ENCODE data around the gene TRIM26. TPM values are rescaled to one million over a fixed set of nuclear protein-coding genes. Genes with fewer than 3 reads are reported as not detected.
"Not testable (repeated sequence)": the region's sequence is repeated elsewhere in the genome, so short reads cannot be mapped to it uniquely, and the experiment has no call there.

TRIM26 gene
- total RNA-seq, 1 donor from 2014 or later = 8.4 TPM

GRCh38 chr6:30149234-30149633, 64.0 kb downstream of the TRIM26 start:
- Histone ChIP-seq H3K27me3 (ENCODE audit: control insufficient read depth in 3 of 3, insufficient read depth in 3 of 3, low read length in 3 of 3) (peaks cover 7 to 29% (median 28%) of the 10 kb centered on the region in 3 donors), H3K9ac (ENCODE audit: low read depth in 1 of 3, low read length in 3 of 3) (no peak overlapping the region), H3K4me1 (ENCODE audit: control insufficient read depth in 3 of 3, insufficient read depth in 3 of 3, low read length in 3 of 3) (no peaks in the 10 kb centered on the region), H3K36me3 (ENCODE audit: control insufficient read depth in 3 of 3, insufficient read depth in 3 of 3, low read length in 3 of 3) (no peaks in the 10 kb centered on the region), H3K9me3 (ENCODE audit: control insufficient read depth in 3 of 3, low read length in 3 of 3) (no peaks in the 10 kb centered on the region), H3K27ac (ENCODE audit: low read depth, low read length) (no peak overlapping the region), H3K4me3 (ENCODE audit: low read length in 3 of 3) (no peak overlapping the region)

GRCh38 chr6:30147096-30147495, 66.1 kb downstream of the TRIM26 start:
- Histone ChIP-seq H3K27me3 (ENCODE audit: control insufficient read depth in 3 of 3, insufficient read depth in 3 of 3, low read length in 3 of 3) (peaks cover 13 to 28% (median 27%) of the 10 kb centered on the region in 3 donors), H3K9me3 (ENCODE audit: control insufficient read depth in 3 of 3, low read length in 3 of 3) (no peaks in the 10 kb centered on the region)

GRCh38 chr6:30145818-30146217, 67.4 kb downstream of the TRIM26 start:
- H3K4me1 ChIP-seq (ENCODE audit: control insufficient read depth in 3 of 3, insufficient read depth in 3 of 3, low read length in 3 of 3) = no peaks in the 10 kb centered on the region
- H3K9me3 ChIP-seq (ENCODE audit: control insufficient read depth in 3 of 3, low read length in 3 of 3) = no peaks in the 10 kb centered on the region
- H3K36me3 ChIP-seq (ENCODE audit: control insufficient read depth in 3 of 3, insufficient read depth in 3 of 3, low read length in 3 of 3) = no peaks in the 10 kb centered on the region
- no peak overlapping the region for H3K27ac ChIP-seq (ENCODE audit: low read depth, low read length)
- no peak overlapping the region for H3K4me3 ChIP-seq (ENCODE audit: low read length in 3 of 3)
- H3K9ac ChIP-seq (ENCODE audit: low read depth in 1 of 3, low read length in 3 of 3) = no peak overlapping the region
- H3K27me3 ChIP-seq (ENCODE audit: control insufficient read depth in 3 of 3, insufficient read depth in 3 of 3, low read length in 3 of 3) = peaks cover 13 to 28% (median 27%) of the 10 kb centered on the region in 3 donors

More at GRCh38 chr6:30147096-30147495, 66.1 kb downstream of the TRIM26 start:
- Histone ChIP-seq H3K4me1 (ENCODE audit: control insufficient read depth in 3 of 3, insufficient read depth in 3 of 3, low read length in 3 of 3) (no peaks in the 10 kb centered on the region), H3K27ac (ENCODE audit: low read depth, low read length) (no peak overlapping the region), H3K4me3 (ENCODE audit: low read length in 3 of 3) (no peak overlapping the region), H3K36me3 (ENCODE audit: control insufficient read depth in 3 of 3, insufficient read depth in 3 of 3, low read length in 3 of 3) (no peaks in the 10 kb centered on the region), H3K9ac (ENCODE audit: low read depth in 1 of 3, low read length in 3 of 3) (no peak overlapping the region)

GRCh38 chr6:30144811-30145210, 68.4 kb downstream of the TRIM26 start:
- Histone ChIP-seq H3K4me1 (ENCODE audit: control insufficient read depth in 3 of 3, insufficient read depth in 3 of 3, low read length in 3 of 3) (no peaks in the 10 kb centered on the region), H3K27ac (ENCODE audit: low read depth, low read length) (no peak overlapping the region), H3K9me3 (ENCODE audit: control insufficient read depth in 3 of 3, low read length in 3 of 3) (no peaks in the 10 kb centered on the region), H3K27me3 (ENCODE audit: control insufficient read depth in 3 of 3, insufficient read depth in 3 of 3, low read length in 3 of 3) (peaks cover 13 to 28% (median 27%) of the 10 kb centered on the region in 3 donors), H3K36me3 (ENCODE audit: control insufficient read depth in 3 of 3, insufficient read depth in 3 of 3, low read length in 3 of 3) (no peaks in the 10 kb centered on the region), H3K4me3 (ENCODE audit: low read length in 3 of 3) (no peak overlapping the region), H3K9ac (ENCODE audit: low read depth in 1 of 3, low read length in 3 of 3) (no peak overlapping the region)

- Histone ChIP-seq H3K36me3 (ENCODE audit: control insufficient read depth in 3 of 3, insufficient read depth in 3 of 3, low read length in 3 of 3) (no peaks in the 10 kb centered on the region), H3K4me3 (ENCODE audit: low read length in 3 of 3) (no peak overlapping the region), H3K9me3 (ENCODE audit: control insufficient read depth in 3 of 3, low read length in 3 of 3) (no peaks in the 10 kb centered on the region), H3K9ac (ENCODE audit: low read depth in 1 of 3, low read length in 3 of 3) (no peak overlapping the region), H3K27me3 (ENCODE audit: control insufficient read depth in 3 of 3, insufficient read depth in 3 of 3, low read length in 3 of 3) (peaks cover 13 to 28% (median 27%) of the 10 kb centered on the region in 3 donors), H3K4me1 (ENCODE audit: control insufficient read depth in 3 of 3, insufficient read depth in 3 of 3, low read length in 3 of 3) (no peaks in the 10 kb centered on the region), H3K27ac (ENCODE audit: low read depth, low read length) (no peak overlapping the region)
Measured at GRCh38 chr6:30143780-30144179, 69.4 kb downstream of the TRIM26 start.

GRCh38 chr6:30142665-30143064, 70.5 kb downstream of the TRIM26 start:
- peaks cover 8 to 28% (median 20%) of the 10 kb centered on the region in 3 donors for H3K27me3 ChIP-seq (ENCODE audit: control insufficient read depth in 3 of 3, insufficient read depth in 3 of 3, low read length in 3 of 3)

GRCh38 chr6:30140240-30140639, 73.0 kb downstream of the TRIM26 start:
- peaks cover 11 to 17% (median 13%) of the 10 kb centered on the region in 3 donors for H3K27me3 ChIP-seq (ENCODE audit: control insufficient read depth in 3 of 3, insufficient read depth in 3 of 3, low read length in 3 of 3)
- not testable (repeated sequence) for H3K36me3 ChIP-seq (ENCODE audit: control insufficient read depth in 3 of 3, insufficient read depth in 3 of 3, low read length in 3 of 3); H3K4me1 ChIP-seq (ENCODE audit: control insufficient read depth in 3 of 3, insufficient read depth in 3 of 3, low read length in 3 of 3); H3K9me3 ChIP-seq (ENCODE audit: control insufficient read depth in 3 of 3, low read length in 3 of 3); H3K4me3 ChIP-seq (ENCODE audit: low read length in 3 of 3); H3K9ac ChIP-seq (ENCODE audit: low read depth in 1 of 3, low read length in 3 of 3); H3K27ac ChIP-seq (ENCODE audit: low read depth, low read length)

More at GRCh38 chr6:30142665-30143064, 70.5 kb downstream of the TRIM26 start:
- Histone ChIP-seq H3K27ac (ENCODE audit: low read depth, low read length) (no peak overlapping the region), H3K4me1 (ENCODE audit: control insufficient read depth in 3 of 3, insufficient read depth in 3 of 3, low read length in 3 of 3) (no peaks in the 10 kb centered on the region), H3K4me3 (ENCODE audit: low read length in 3 of 3) (no peak overlapping the region), H3K36me3 (ENCODE audit: control insufficient read depth in 3 of 3, insufficient read depth in 3 of 3, low read length in 3 of 3) (no peaks in the 10 kb centered on the region), H3K9me3 (ENCODE audit: control insufficient read depth in 3 of 3, low read length in 3 of 3) (no peaks in the 10 kb centered on the region), H3K9ac (ENCODE audit: low read depth in 1 of 3, low read length in 3 of 3) (no peak overlapping the region)

GRCh38 chr6:30136570-30137286, 76.5 kb downstream of the TRIM26 start:
- Histone ChIP-seq H3K9ac (ENCODE audit: low read depth in 1 of 3, low read length in 3 of 3) (no peak overlapping the region), H3K9me3 (ENCODE audit: control insufficient read depth in 3 of 3, low read length in 3 of 3) (no peaks in the 10 kb centered on the region), H3K27me3 (ENCODE audit: control insufficient read depth in 3 of 3, insufficient read depth in 3 of 3, low read length in 3 of 3) (peaks cover 4 to 16% (median 12%) of the 10 kb centered on the region in 3 donors), H3K4me1 (ENCODE audit: control insufficient read depth in 3 of 3, insufficient read depth in 3 of 3, low read length in 3 of 3) (no peaks in the 10 kb centered on the region), H3K27ac (ENCODE audit: low read depth, low read length) (no peak overlapping the region), H3K36me3 (ENCODE audit: control insufficient read depth in 3 of 3, insufficient read depth in 3 of 3, low read length in 3 of 3) (no peaks in the 10 kb centered on the region), H3K4me3 (ENCODE audit: low read length in 3 of 3) (no peak overlapping the region)

GRCh38 chr6:30135757-30136156, 77.4 kb downstream of the TRIM26 start, which contains the start of gene TRIM40:
Gene TRIM40, plus strand, starts transcription at chr6:30136140. Its CDS starts 897 bp downstream, at chr6:30137037.
- Histone ChIP-seq H3K4me1 (ENCODE audit: control insufficient read depth in 3 of 3, insufficient read depth in 3 of 3, low read length in 3 of 3) (peaks cover 0 to 2% (median 2%) of the 10 kb centered on the region in 3 donors), H3K36me3 (ENCODE audit: control insufficient read depth in 3 of 3, insufficient read depth in 3 of 3, low read length in 3 of 3) (no peaks in the 10 kb centered on the region), H3K9ac (ENCODE audit: low read depth in 1 of 3, low read length in 3 of 3) (no peak within 1 kb of the TSS), H3K27ac (ENCODE audit: low read depth, low read length) (no peak within 1 kb of the TSS), H3K27me3 (ENCODE audit: control insufficient read depth in 3 of 3, insufficient read depth in 3 of 3, low read length in 3 of 3) (peaks cover 13 to 21% (median 13%) of the 10 kb centered on the region in 3 donors), H3K9me3 (ENCODE audit: control insufficient read depth in 3 of 3, low read length in 3 of 3) (no peaks in the 10 kb centered on the region), H3K4me3 (ENCODE audit: low read length in 3 of 3) (no peak within 1 kb of the TSS)

GRCh38 chr6:30135147-30135546, 78.1 kb downstream of the TRIM26 start:
- peaks cover 19 to 28% (median 20%) of the 10 kb centered on the region in 3 donors for H3K27me3 ChIP-seq (ENCODE audit: control insufficient read depth in 3 of 3, insufficient read depth in 3 of 3, low read length in 3 of 3)
- H3K36me3 ChIP-seq (ENCODE audit: control insufficient read depth in 3 of 3, insufficient read depth in 3 of 3, low read length in 3 of 3) = no peaks in the 10 kb centered on the region
- H3K4me3 ChIP-seq (ENCODE audit: low read length in 3 of 3) = no peak overlapping the region
- H3K27ac ChIP-seq (ENCODE audit: low read depth, low read length) = no peak overlapping the region
- H3K9ac ChIP-seq (ENCODE audit: low read depth in 1 of 3, low read length in 3 of 3) = no peak overlapping the region
- peaks cover 0 to 4% (median 4%) of the 10 kb centered on the region in 3 donors for H3K4me1 ChIP-seq (ENCODE audit: control insufficient read depth in 3 of 3, insufficient read depth in 3 of 3, low read length in 3 of 3)
- H3K9me3 ChIP-seq (ENCODE audit: control insufficient read depth in 3 of 3, low read length in 3 of 3) = no peaks in the 10 kb centered on the region
